HFFc6 (cell line): Measurements from ENCODE around the gene EIF4G3. TPM values are rescaled to one million over a fixed set of nuclear protein-coding genes. Genes with fewer than 3 reads are reported as not detected.
A peak's percentile ranks its signal among the peaks of the same experiment; 100 is the strongest.

Experiments
- DNase-seq: peaks from one replicate; pipeline ENCODE4 v3.0.0-alpha.2; 2018
- H3K27ac Mint-ChIP-seq: 2 replicates; pipeline ENCODE4 v1.8.0; 2020; ENCODE audit warnings: mild to moderate bottlenecking, mixed read lengths
- H3K27me3 Mint-ChIP-seq: 2 replicates; pipeline ENCODE4 v1.8.0; 2021; ENCODE audit warnings: mild to moderate bottlenecking, moderate library complexity, mixed read lengths; ENCODE audit not compliant: insufficient read depth
- H3K36me3 Mint-ChIP-seq: 2 replicates; pipeline ENCODE4 v1.8.0; 2021; ENCODE audit warnings: low read depth, mixed read lengths
- H3K4me1 Mint-ChIP-seq: 2 replicates; pipeline ENCODE4 v1.8.0; 2020; ENCODE audit warnings: low read depth, mixed read lengths
- H3K4me3 Mint-ChIP-seq: 2 replicates; pipeline ENCODE4 v1.8.0; 2020; ENCODE audit warnings: mild to moderate bottlenecking, moderate library complexity, mixed read lengths
- H3K9me3 Mint-ChIP-seq: 2 replicates; pipeline ENCODE4 v1.8.0; 2020; ENCODE audit warnings: mild to moderate bottlenecking, mixed read lengths
- CTCF ChIP-seq: fragments of 200-600 bp; sonication (generic); IDR thresholded peaks from 2 replicates; pipeline ENCODE4 v1.5.0; 2021; ENCODE audit warnings: antibody characterized with exemption, mild to moderate bottlenecking
- total RNA-seq, 6 experiments: library from RNA; stranded (reverse); fragmentation: NEBNext Ultra II Directional; extraction: Animal tissue kit (Norgen Biotek cat#: 25700); gene quantifications; 2 replicates in 1 of 6; 3 replicates in 5 of 6; pipeline ENCODE4 v1.2.3, GENCODE V29; 2021

EIF4G3 gene
- total RNA-seq, 6 experiments from 2014 or later, result 79.5 to 88.6 (median 82.0) TPM

GRCh38 chr1:21157868-21158267 is 18.8 kb downstream of the EIF4G3 start:
- Mint-ChIP-seq H3K4me1 (peaks cover 47% of the 10 kb centered on the region), H3K4me3 (no peak overlapping the region), H3K9me3 (no peaks in the 10 kb centered on the region), H3K36me3 (peaks cover 13% of the 10 kb centered on the region), H3K27ac (no peak overlapping the region), H3K27me3 (no peaks in the 10 kb centered on the region)
- no peak for DNase-seq
- no peak for TF ChIP-seq CTCF

- Mint-ChIP-seq H3K9me3 (no peaks in the 10 kb centered on the region), H3K27ac (no peak overlapping the region), H3K27me3 (no peaks in the 10 kb centered on the region), H3K4me3 (no peak overlapping the region), H3K4me1 (peaks cover 55% of the 10 kb centered on the region), H3K36me3 (peaks cover 13% of the 10 kb centered on the region)
- TF ChIP-seq CTCF, result no peak
- no peak for DNase-seq
Observed at GRCh38 chr1:21157054-21157453, 19.6 kb downstream of the EIF4G3 start.

- peak overlapping the region; percentile 28; the same call in 1 of the 2 replicates for H3K27ac Mint-ChIP-seq
- H3K9me3 Mint-ChIP-seq, result no peaks in the 10 kb centered on the region
- peaks cover 17% of the 10 kb centered on the region for H3K36me3 Mint-ChIP-seq
- DNase-seq, result no peak
- no peak for TF ChIP-seq CTCF
- H3K27me3 Mint-ChIP-seq, result no peaks in the 10 kb centered on the region
- H3K4me1 Mint-ChIP-seq, result peaks cover 62% of the 10 kb centered on the region
- no peak overlapping the region for H3K4me3 Mint-ChIP-seq
Observed at GRCh38 chr1:21156019-21156418, 20.7 kb downstream of the EIF4G3 start.

- DNase-seq, result no peak
- Mint-ChIP-seq H3K27ac (0 out of 2 replicates have a peak overlapping the region, but pooled peaks have one; percentile 24), H3K4me1 (peaks cover 68% of the 10 kb centered on the region)
Observed at GRCh38 chr1:21154717-21155116, 22.0 kb downstream of the EIF4G3 start.

GRCh38 chr1:21153388-21153787 is 23.3 kb downstream of the EIF4G3 start:
- H3K27ac Mint-ChIP-seq, result peak overlapping the region; percentile 38; the same call in 1 of the 2 replicates
- peaks cover 74% of the 10 kb centered on the region for H3K4me1 Mint-ChIP-seq
- H3K36me3 Mint-ChIP-seq, result peaks cover 9% of the 10 kb centered on the region
- H3K27me3 Mint-ChIP-seq, result peaks cover 3% of the 10 kb centered on the region
- no peaks in the 10 kb centered on the region for H3K9me3 Mint-ChIP-seq
- H3K4me3 Mint-ChIP-seq, result no peak overlapping the region
- DNase-seq, result no peak
- TF ChIP-seq CTCF, result no peak

More at GRCh38 chr1:21154717-21155116, 22.0 kb downstream of the EIF4G3 start:
- H3K9me3 Mint-ChIP-seq, result no peaks in the 10 kb centered on the region
- peaks cover 1% of the 10 kb centered on the region; the same call in 1 of the 2 replicates for H3K27me3 Mint-ChIP-seq
- TF ChIP-seq CTCF, result no peak
- peaks cover 9% of the 10 kb centered on the region for H3K36me3 Mint-ChIP-seq
- H3K4me3 Mint-ChIP-seq, result no peak overlapping the region
